Measurements from ENCODE around the gene PTGFRN. TPM values are rescaled to one million over a fixed set of nuclear protein-coding genes. Genes with fewer than 3 reads are reported as not detected.

Gene PTGFRN
- total RNA-seq, 1 experiment from 2014 or later: 57.4 TPM

- no peak for TF ChIP-seq EZH2phosphoT487 (IDR thresholded peaks at IDR 0.05; ENCODE audit: borderline replicate concordance, low read length)
- no peak for TF ChIP-seq CTCF (conservative IDR thresholded peaks at IDR 0.05; ENCODE audit: low read depth, low read length)
- TF ChIP-seq EZH2 (IDR thresholded peaks at IDR 0.05; ENCODE audit: low read length, unreplicated experiment): no peak
- POLR2A ChIA-PET (ENCODE audit: unreplicated experiment): no interaction called here
- intact Hi-C loops (cut with micrococcal nuclease): no loop called here
- Histone ChIP-seq H3K27me3 (ENCODE audit: low read length) (no peaks in the 10 kb centered on the region), H3K9ac (ENCODE audit: low read length) (no peak overlapping the region), H4K20me1 (ENCODE audit: low read length) (no peaks in the 10 kb centered on the region), H3K4me3 (ENCODE audit: low read length) (no peak overlapping the region), H3K36me3 (ENCODE audit: low read depth, low read length) (peaks cover 11% of the 10 kb centered on the region), H3K4me1 (ENCODE audit: insufficient read depth, low read length) (peaks cover under 1% of the 10 kb centered on the region; the same call in 1 of the 2 replicates), H2AFZ (ENCODE audit: low read length) (no peak overlapping the region), H3K79me2 (ENCODE audit: low read length) (no peaks in the 10 kb centered on the region), H3K9me2 (replicated peaks; ENCODE audit: low read length) (no peaks in the 10 kb centered on the region), H3K4me2 (ENCODE audit: low read length) (no peak overlapping the region), H3K9me3 (ENCODE audit: low read length) (no peaks in the 10 kb centered on the region), H3K27ac (ENCODE audit: low read length) (no peak overlapping the region), H3F3A (ENCODE audit: low read length, unreplicated experiment) (no peaks in the 10 kb centered on the region)
- DNase-seq (no peak), ATAC-seq (no peak)
- BruUV-seq (replicated peaks): no TSS peak
- CTCF ChIA-PET: no interaction called here
Measured at GRCh38 chr1:116966791-116967190, 57.1 kb downstream of the PTGFRN start.

GRCh38 chr1:116968724-116969123 lies 59.0 kb downstream of the PTGFRN start:
- no peaks in the 10 kb centered on the region for H3K9me3 ChIP-seq (ENCODE audit: low read length)
- no peaks in the 10 kb centered on the region for H3K9me2 ChIP-seq (replicated peaks; ENCODE audit: low read length)
- no peak overlapping the region for H2AFZ ChIP-seq (ENCODE audit: low read length)
- no peak overlapping the region for H3K4me2 ChIP-seq (ENCODE audit: low read length)
- intact Hi-C loops (cut with micrococcal nuclease): no loop called here
- H3K4me3 ChIP-seq (ENCODE audit: low read length): no peak overlapping the region
- no peaks in the 10 kb centered on the region for H4K20me1 ChIP-seq (ENCODE audit: low read length)
- no peak overlapping the region for H3K9ac ChIP-seq (ENCODE audit: low read length)
- BruUV-seq (replicated peaks): no TSS peak
- H3F3A ChIP-seq (ENCODE audit: low read length, unreplicated experiment): no peaks in the 10 kb centered on the region
- H3K27me3 ChIP-seq (ENCODE audit: low read length): no peaks in the 10 kb centered on the region
- no peak overlapping the region for H3K27ac ChIP-seq (ENCODE audit: low read length)
- H3K79me2 ChIP-seq (ENCODE audit: low read length): no peaks in the 10 kb centered on the region
- CTCF ChIA-PET: no interaction called here
- POLR2A ChIA-PET (ENCODE audit: unreplicated experiment): no interaction called here
- H3K4me1 ChIP-seq (ENCODE audit: insufficient read depth, low read length): peaks cover 9% of the 10 kb centered on the region; the same call in 1 of the 2 replicates
- ATAC-seq (no peak), DNase-seq (no peak)
- H3K36me3 ChIP-seq (ENCODE audit: low read depth, low read length): peaks cover 9% of the 10 kb centered on the region
- TF ChIP-seq EZH2phosphoT487 (IDR thresholded peaks at IDR 0.05; ENCODE audit: borderline replicate concordance, low read length) (no peak), EZH2 (IDR thresholded peaks at IDR 0.05; ENCODE audit: low read length, unreplicated experiment) (no peak), CTCF (conservative IDR thresholded peaks at IDR 0.05; ENCODE audit: low read depth, low read length) (no peak)

- no peak overlapping the region for H2AFZ ChIP-seq (ENCODE audit: low read length)
- H3F3A ChIP-seq (ENCODE audit: low read length, unreplicated experiment): no peaks in the 10 kb centered on the region
- H3K9ac ChIP-seq (ENCODE audit: low read length): no peak overlapping the region
- H3K4me2 ChIP-seq (ENCODE audit: low read length): no peak overlapping the region
- no peaks in the 10 kb centered on the region for H4K20me1 ChIP-seq (ENCODE audit: low read length)
- no peak for TF ChIP-seq CTCF (conservative IDR thresholded peaks at IDR 0.05; ENCODE audit: low read depth, low read length)
- TF ChIP-seq EZH2phosphoT487 (IDR thresholded peaks at IDR 0.05; ENCODE audit: borderline replicate concordance, low read length): no peak
- no peak for TF ChIP-seq EZH2 (IDR thresholded peaks at IDR 0.05; ENCODE audit: low read length, unreplicated experiment)
- no peak for DNase-seq
- peaks cover 15% of the 10 kb centered on the region for H3K36me3 ChIP-seq (ENCODE audit: low read depth, low read length)
- H3K4me1 ChIP-seq (ENCODE audit: insufficient read depth, low read length): peaks cover 9% of the 10 kb centered on the region; the same call in 1 of the 2 replicates
- no peaks in the 10 kb centered on the region for H3K9me2 ChIP-seq (replicated peaks; ENCODE audit: low read length)
- no peak overlapping the region for H3K27ac ChIP-seq (ENCODE audit: low read length)
- no peak for ATAC-seq
- intact Hi-C loops (cut with micrococcal nuclease): no loop called here
- no peaks in the 10 kb centered on the region for H3K79me2 ChIP-seq (ENCODE audit: low read length)
- BruUV-seq (replicated peaks): no TSS peak
- ChIA-PET POLR2A (ENCODE audit: unreplicated experiment) (no interaction called here), CTCF (no interaction called here)
- H3K27me3 ChIP-seq (ENCODE audit: low read length): no peaks in the 10 kb centered on the region
- no peak overlapping the region for H3K4me3 ChIP-seq (ENCODE audit: low read length)
- H3K9me3 ChIP-seq (ENCODE audit: low read length): no peaks in the 10 kb centered on the region
Measured at GRCh38 chr1:116971258-116971860, 61.6 kb downstream of the PTGFRN start.
